ENCODE data around the gene SLAMF1.

- TF ChIP-seq CTCF (IDR thresholded peaks at IDR 0.05): no peak
- TF ChIP-seq POLR2A (IDR thresholded peaks at IDR 0.05): no peak
These were observed 20.1 kb downstream of the SLAMF1 start for GRCh38 chr1:160626509-160627342.

Measured in right lobe of liver (tissue), 4 donors.